T-cell (primary cell): ENCODE results near the gene FCHO1. TPM values are rescaled to one million over a fixed set of nuclear protein-coding genes. Genes with fewer than 3 reads are reported as not detected.

Experiments
- ATAC-seq, 4 experiments: fragments of 200-7000 bp in 3 of 4; fragments of 150-1000 bp in 1 of 4; cut with Tn5 transposase; replicated peaks in 1 of 4; 1 replicate in 3 of 4; 2 replicates in 1 of 4; pipeline ENCODE4 v1.10.0; 2021; ENCODE audit warnings: moderate library complexity in 3 of 4, mild to moderate bottlenecking in 2 of 4, moderate number of reproducible peaks in 1 of 4
- CTCF ChIA-PET, 2 donors: fragments of 300-600 bp; sonication (Branson Sonifier 250); formaldehyde crosslinking; loops; one replicate each; lab custom pipeline; 2022; ENCODE audit warnings: antibody characterized with exemption in 2 of 2; lab: Charles Lee
- POLR2A ChIA-PET, 2 donors: fragments of 300-600 bp; sonication (Branson Sonifier 250); formaldehyde crosslinking; loops; one replicate each; lab custom pipeline; 2022; ENCODE audit warnings: antibody characterized with exemption in 2 of 2; lab: Charles Lee
- DNase-seq, 35 experiments: peaks; one replicate each; pipeline versions ENCODE4 v3.0.0 to v3.0.0-alpha.2; 2013 to 2023
- H3K27ac ChIP-seq: one replicate; pipeline ENCODE4 v1.5.1; 2013; ENCODE audit warnings: low read length
- H3K27me3 ChIP-seq, 2 experiments: replicated peaks in 1 of 2; 1 replicate in 1 of 2; 2 replicates in 1 of 2; pipeline versions ENCODE4 v1.6.1 to v1.7.0; 2013; ENCODE audit warnings: low read length in 1 of 2, mixed read lengths in 1 of 2; ENCODE audit not compliant: control insufficient read depth in 2 of 2, insufficient read depth in 2 of 2; ENCODE audit errors: extremely low read depth in 1 of 2
- H3K36me3 ChIP-seq, 2 donors: 1 replicate in 1 of 2; 2 replicates in 1 of 2; pipeline versions ENCODE4 v1.6.1 to v1.7.0; 2013; ENCODE audit warnings: low read length in 1 of 2; ENCODE audit not compliant: control insufficient read depth in 2 of 2, insufficient read depth in 1 of 2; ENCODE audit errors: extremely low read depth in 1 of 2
- H3K4me1 ChIP-seq, 2 experiments: 1 replicate in 1 of 2; 2 replicates in 1 of 2; pipeline versions ENCODE4 v1.6.1 to v1.7.0; 2013; ENCODE audit warnings: low read length in 2 of 2, mixed read lengths in 1 of 2; ENCODE audit not compliant: insufficient read depth in 2 of 2, control insufficient read depth in 1 of 2; ENCODE audit errors: extremely low read depth in 1 of 2
- H3K4me3 ChIP-seq, 2 donors: 1 replicate in 1 of 2; 2 replicates in 1 of 2; pipeline versions ENCODE4 v1.5.1 to v1.7.0; 2013; ENCODE audit warnings: mild to moderate bottlenecking in 2 of 2, low read length in 1 of 2, moderate library complexity in 1 of 2; ENCODE audit not compliant: control insufficient read depth in 1 of 2; ENCODE audit errors: extremely low read depth in 1 of 2
- H3K9me3 ChIP-seq: 2 replicates; pipeline ENCODE4 v1.7.0; 2013
- H3K27ac Mint-ChIP-seq, 2 donors: one replicate each; pipeline ENCODE4 v1.8.0; 2020 to 2021; ENCODE audit warnings: mild to moderate bottlenecking in 2 of 2, mixed read lengths in 2 of 2
- H3K27me3 Mint-ChIP-seq, 2 donors: one replicate each; pipeline ENCODE4 v1.8.0; 2021 to 2022; ENCODE audit warnings: mixed read lengths in 2 of 2
- H3K36me3 Mint-ChIP-seq: one replicate; pipeline ENCODE4 v1.8.0; 2021; ENCODE audit warnings: mixed read lengths
- H3K4me1 Mint-ChIP-seq, 3 donors: one replicate each; pipeline ENCODE4 v1.8.0; 2020 to 2022; ENCODE audit warnings: mixed read lengths in 3 of 3, mild to moderate bottlenecking in 1 of 3
- H3K4me3 Mint-ChIP-seq, 3 donors: one replicate each; pipeline ENCODE4 v1.8.0; 2020 to 2022; ENCODE audit warnings: mild to moderate bottlenecking in 3 of 3, mixed read lengths in 3 of 3, moderate library complexity in 3 of 3
- H3K9me3 Mint-ChIP-seq, 3 donors: one replicate each; pipeline ENCODE4 v1.8.0; 2020 to 2022; ENCODE audit warnings: mixed read lengths in 3 of 3
- WGBS: methylation state at CpG from one replicate; pipeline ENCODE4 v1.1.5; 2013; ENCODE audit warnings: missing lambda C conversion rate; ENCODE audit not compliant: insufficient coverage; 5-methylcytosine and 5-hydroxymethylcytosine counted together
- total RNA-seq, 35 experiments: library from RNA in 6 of 35; stranded (reverse) in 6 of 35; fragments of 120-200 nt in 1 of 35; gene quantifications; one replicate each; pipeline versions ENCODE4 v1.2.1 to v1.2.4 and lab custom pipeline; 2013 to 2026

FCHO1 gene
- total RNA-seq, 5 donors from 2014 or later (not counting 1 experiment from before 2014, with no cell fraction given), result 63.0 to 129 (median 118) TPM

DNA sequence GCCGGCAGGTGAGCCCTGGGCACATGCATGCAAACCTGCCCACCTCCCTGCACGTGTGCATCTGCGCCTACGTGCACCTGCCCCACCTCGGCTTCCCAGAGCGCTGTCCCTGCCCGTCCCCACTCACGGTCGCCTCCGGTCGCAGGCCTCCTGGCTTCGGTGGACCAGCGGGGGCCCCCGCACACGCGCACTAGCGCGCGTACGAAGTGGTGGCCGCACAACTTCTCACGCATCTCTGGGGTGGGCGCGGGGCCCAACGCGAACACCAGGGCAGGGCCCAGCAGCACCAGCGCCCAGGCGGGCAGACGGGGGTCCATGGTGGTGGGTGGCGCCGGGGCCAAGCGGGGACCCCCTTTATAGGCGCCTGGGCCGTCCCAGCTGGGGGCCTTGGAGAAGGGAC, 69.9 kb downstream of the FCHO1 start, which contains the start of gene INSL3:
Gene INSL3, minus strand, starts transcription at position 330 of the 400 bp plus-strand sequence. Its CDS starts 13 bp downstream, at position 317.
- Mint-ChIP-seq H3K27me3 (no peaks in the 10 kb centered on the region), H3K4me3 (no peak within 1 kb of the TSS), H3K36me3 (no peaks in the 10 kb centered on the region), H3K4me1 (no peaks in the 10 kb centered on the region), H3K27ac (no peak within 1 kb of the TSS), H3K9me3 (no peaks in the 10 kb centered on the region)
- no peak for DNase-seq
- H3K9me3 ChIP-seq, result no peaks in the 10 kb centered on the region
- ChIA-PET CTCF (no interaction called here), POLR2A (no interaction called here)
- peaks cover 13 to 14% of the 10 kb centered on the region in 2 donors for H3K36me3 ChIP-seq
- no peaks in the 10 kb centered on the region for H3K27me3 ChIP-seq
- H3K4me1 ChIP-seq, result no peaks in the 10 kb centered on the region
- H3K4me3 ChIP-seq, result no peak within 1 kb of the TSS
- 89% methylated on average over 28 of the region's 34 CpGs for WGBS
- H3K27ac ChIP-seq, result no peak within 1 kb of the TSS
- no peak for ATAC-seq

DNA sequence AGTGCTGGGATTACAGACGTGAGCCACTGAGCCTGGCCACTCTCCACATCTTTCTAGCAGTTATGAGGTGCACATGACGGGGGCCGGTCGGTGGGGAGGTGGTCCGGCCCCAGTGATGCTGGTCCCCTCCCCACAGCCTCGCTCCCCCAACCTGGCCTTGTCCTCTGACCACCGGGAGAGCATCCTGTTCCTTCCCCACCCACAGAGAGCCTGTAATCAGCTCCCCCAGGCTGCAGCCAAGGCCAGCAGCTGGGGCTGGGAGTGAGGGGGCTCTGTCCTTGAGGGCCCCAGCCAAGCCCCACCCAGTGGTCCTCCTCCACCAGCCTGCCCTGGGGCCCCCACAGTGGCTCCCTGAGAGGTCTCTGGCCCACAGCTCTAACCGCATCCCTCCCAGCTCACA, 73.1 kb downstream of the FCHO1 start:
- Histone ChIP-seq H3K9me3 (no peaks in the 10 kb centered on the region), H3K27me3 (no peaks in the 10 kb centered on the region), H3K4me1 (no peaks in the 10 kb centered on the region), H3K4me3 (no peak overlapping the region), H3K27ac (no peak overlapping the region), H3K36me3 (peaks cover 16 to 30% of the 10 kb centered on the region in 2 donors)
- Mint-ChIP-seq H3K36me3 (peaks cover 10% of the 10 kb centered on the region), H3K9me3 (no peaks in the 10 kb centered on the region), H3K27me3 (no peaks in the 10 kb centered on the region), H3K4me1 (peaks cover 1 to 7% (median 1%) of the 10 kb centered on the region in 3 donors), H3K27ac (peak overlapping the region; percentile 46 to 64), H3K4me3 (no peak overlapping the region)
- WGBS, result 67% methylated on average over 2 of the region's 8 CpGs
- DNase-seq (no peak), ATAC-seq (peak in 1 of 4 experiments; percentile 35)
- POLR2A ChIA-PET, result no interaction called here
- CTCF ChIA-PET, result no interaction called here

DNA sequence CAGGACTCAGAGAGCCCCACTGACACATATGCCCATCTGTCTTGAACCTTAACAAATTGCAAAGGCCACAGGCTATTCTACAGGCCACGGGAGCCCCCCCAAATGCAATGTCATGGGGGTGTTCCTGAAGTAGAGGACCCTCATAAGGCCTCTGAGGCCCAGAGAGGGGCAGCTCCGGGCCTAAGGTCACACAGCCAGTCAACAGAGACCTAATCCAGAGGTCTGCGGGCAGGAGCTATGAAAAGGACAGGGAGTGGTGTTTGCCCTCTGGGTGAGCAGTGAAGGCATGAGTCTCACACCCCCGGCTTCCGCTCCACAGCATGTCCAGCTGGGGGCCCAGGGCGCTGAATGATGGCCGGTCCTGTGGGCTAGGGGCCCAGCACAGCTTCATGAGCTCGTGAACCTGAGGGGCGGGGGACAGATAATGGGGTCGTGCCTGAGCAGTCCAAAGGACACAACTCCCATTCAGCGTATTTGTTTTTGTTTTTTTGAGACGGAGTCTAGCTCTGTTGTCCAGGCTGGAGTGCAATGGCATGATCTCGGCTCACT, 75.3 kb downstream of the FCHO1 start:
- no peaks in the 10 kb centered on the region for H3K9me3 ChIP-seq
- peaks cover 24% of the 10 kb centered on the region for H3K36me3 Mint-ChIP-seq
- 96% methylated on average over 8 of the region's 13 CpGs for WGBS
- H3K4me3 Mint-ChIP-seq, result no peak overlapping the region
- no peaks in the 10 kb centered on the region for H3K27me3 ChIP-seq
- H3K4me3 ChIP-seq, result no peak overlapping the region
- ChIA-PET CTCF (no interaction called here), POLR2A (no interaction called here)
- H3K27ac Mint-ChIP-seq, result no peak overlapping the region
- no peaks in the 10 kb centered on the region for H3K9me3 Mint-ChIP-seq
- H3K4me1 ChIP-seq, result peaks cover 0 to 2% of the 10 kb centered on the region in 2 experiments
- peaks cover 1 to 7% (median 1%) of the 10 kb centered on the region in 3 donors for H3K4me1 Mint-ChIP-seq
- no peak overlapping the region for H3K27ac ChIP-seq
- no peak for ATAC-seq
- H3K36me3 ChIP-seq, result peaks cover 19 to 50% of the 10 kb centered on the region in 2 donors
- DNase-seq, result no peak
- no peaks in the 10 kb centered on the region for H3K27me3 Mint-ChIP-seq

DNA sequence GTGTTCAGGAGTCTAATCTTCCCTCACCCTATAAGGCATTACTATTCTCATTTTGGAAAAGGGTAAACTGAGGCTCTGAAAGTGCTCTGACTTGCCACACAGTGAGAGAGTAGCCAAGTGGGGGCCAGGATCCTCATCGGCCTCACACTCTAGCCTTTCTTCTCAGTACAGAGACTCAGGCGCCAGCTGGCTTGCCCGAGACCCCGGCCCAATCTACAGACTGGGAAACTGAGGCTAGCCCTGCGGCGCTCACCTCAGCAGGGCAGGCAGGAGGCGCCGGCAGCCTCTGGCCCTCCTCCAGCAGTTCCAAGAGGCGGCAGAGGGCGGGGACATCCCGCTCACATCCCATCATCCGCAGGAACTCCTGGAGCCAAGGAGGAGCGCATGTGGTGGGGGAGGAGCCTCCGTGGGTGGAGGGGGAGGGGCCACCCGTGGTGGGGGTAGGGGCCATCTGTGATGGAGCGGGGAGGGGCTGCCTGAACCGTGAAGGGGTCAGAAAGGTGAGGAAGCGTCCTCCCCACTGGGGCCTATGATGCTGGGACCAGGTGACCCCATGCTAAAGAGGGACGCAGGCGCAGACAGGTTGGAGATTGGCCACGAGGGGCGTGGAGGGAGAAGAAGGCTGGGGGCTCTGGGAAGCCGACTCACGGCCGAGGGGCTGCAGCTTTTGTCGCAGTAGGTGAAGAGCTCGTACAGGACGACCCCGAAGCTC, 78.7 kb downstream of the FCHO1 start:
- Mint-ChIP-seq H3K9me3 (no peaks in the 10 kb centered on the region), H3K36me3 (peaks cover 46% of the 10 kb centered on the region), H3K4me1 (peaks cover 1 to 8% (median 3%) of the 10 kb centered on the region in 3 donors), H3K27ac (no peak overlapping the region), H3K27me3 (no peaks in the 10 kb centered on the region), H3K4me3 (no peak overlapping the region)
- DNase-seq (no peak), ATAC-seq (no peak)
- Histone ChIP-seq H3K4me3 (no peak overlapping the region), H3K4me1 (peaks cover 0 to 13% of the 10 kb centered on the region in 2 experiments), H3K36me3 (peaks cover 34 to 80% of the 10 kb centered on the region in 2 donors), H3K9me3 (no peaks in the 10 kb centered on the region), H3K27me3 (no peaks in the 10 kb centered on the region), H3K27ac (no peak overlapping the region)
- WGBS, result 91% methylated on average over 20 of the region's 29 CpGs
- ChIA-PET POLR2A (interaction anchor here (0.6 kb wide), 2 partner anchors 105 to 395 kb away, joined by 3 read pairs; no protein-coding TSS in a partner anchor), CTCF (interaction anchor here in 1 of 2 donors (0.9 kb wide), 1 partner anchor 25 kb away, joined by 4 read pairs; no protein-coding TSS in a partner anchor)

DNA sequence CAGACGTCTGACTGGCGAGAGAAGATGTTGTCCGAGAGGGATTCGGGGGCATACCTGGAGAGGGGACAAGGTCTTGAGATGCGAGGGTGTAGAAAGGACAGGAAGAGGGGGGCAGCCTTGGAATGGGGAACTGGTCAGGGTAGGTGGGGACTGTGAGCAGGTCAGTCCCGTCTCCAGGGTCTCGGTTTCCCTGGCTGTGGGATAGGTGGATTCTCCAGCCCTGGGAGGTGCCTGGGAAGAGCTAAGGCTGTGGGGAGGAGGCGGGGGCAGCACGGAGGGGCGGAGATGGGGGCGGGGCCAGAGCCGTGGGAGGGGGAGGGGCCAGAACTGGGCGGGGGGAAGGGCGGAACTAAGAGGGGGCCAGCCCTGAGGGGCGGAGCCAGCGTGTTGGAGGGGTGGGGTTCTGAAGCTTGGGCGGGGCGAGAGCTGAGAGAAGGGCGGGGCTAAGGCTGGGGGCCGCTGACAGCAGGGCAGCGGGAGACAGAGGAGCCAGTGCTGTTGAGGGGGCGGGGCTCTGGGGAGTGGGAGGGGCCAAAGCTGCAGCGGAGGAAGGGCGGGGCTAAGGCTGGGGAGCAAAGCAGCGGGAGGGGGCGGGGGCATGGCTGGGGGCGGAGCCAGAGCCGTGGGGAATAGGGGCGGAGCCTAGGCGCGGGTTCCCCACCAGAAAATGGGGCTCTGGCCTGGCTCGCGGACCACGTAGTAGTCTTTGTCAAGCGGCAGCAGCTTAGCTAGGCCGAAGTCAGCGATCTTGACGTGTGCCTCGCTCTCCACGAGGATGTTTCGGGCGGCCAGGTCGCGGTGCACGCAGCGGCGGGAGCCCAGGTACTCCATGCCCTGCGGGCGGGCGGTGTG, 79.5 kb downstream of the FCHO1 start:
- Mint-ChIP-seq H3K27ac (no peak overlapping the region), H3K4me1 (peaks cover 8 to 16% (median 9%) of the 10 kb centered on the region in 3 donors), H3K9me3 (no peaks in the 10 kb centered on the region), H3K4me3 (no peak overlapping the region), H3K36me3 (peaks cover 54% of the 10 kb centered on the region), H3K27me3 (no peaks in the 10 kb centered on the region)
- H3K4me1 ChIP-seq, result peaks cover 0 to 18% of the 10 kb centered on the region in 2 experiments
- H3K36me3 ChIP-seq, result peaks cover 35 to 83% of the 10 kb centered on the region in 2 donors
- H3K9me3 ChIP-seq, result no peaks in the 10 kb centered on the region
- no peak overlapping the region for H3K4me3 ChIP-seq
- 95% methylated on average over 31 of the region's 50 CpGs for WGBS
- peak in 31 of 35 experiments; percentile 24 to 64 (median 47) for DNase-seq
- CTCF ChIA-PET, result interaction anchor here in 1 of 2 donors (0.9 kb wide), 1 partner anchor 29 kb away, joined by 3 read pairs; the partner anchor contains the start of gene RPL18A
- POLR2A ChIA-PET, result no interaction called here
- ATAC-seq, result peak; percentile 30 to 75 (median 35)
- no peaks in the 10 kb centered on the region for H3K27me3 ChIP-seq
- H3K27ac ChIP-seq, result no peak overlapping the region

DNA sequence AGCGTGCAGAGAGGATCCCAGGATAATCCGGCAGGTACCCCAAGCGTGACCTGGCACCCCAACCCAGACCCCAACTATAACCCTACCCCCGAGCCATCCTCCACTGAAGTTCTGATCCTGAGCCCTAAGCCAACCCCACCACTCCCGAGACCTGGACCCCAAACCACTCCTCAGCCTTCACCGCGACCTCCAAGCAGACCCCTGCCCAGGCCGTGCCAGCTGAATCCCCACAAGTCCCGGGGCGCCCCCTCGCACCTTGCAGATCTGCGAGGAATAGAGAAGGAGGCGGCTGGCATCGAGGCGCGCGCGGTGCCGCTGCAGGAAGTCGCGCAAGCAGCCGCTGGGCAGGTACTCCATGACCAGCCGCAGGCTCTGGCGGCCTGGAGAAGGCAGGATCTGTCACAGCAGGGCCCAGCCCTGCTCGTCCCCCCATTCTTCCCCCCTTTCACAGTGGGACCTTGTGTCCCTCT, 80.2 kb downstream of the FCHO1 start:
- Histone ChIP-seq H3K4me3 (no peak overlapping the region), H3K4me1 (peaks cover 0 to 18% of the 10 kb centered on the region in 2 experiments), H3K27ac (no peak overlapping the region), H3K27me3 (no peaks in the 10 kb centered on the region), H3K9me3 (no peaks in the 10 kb centered on the region), H3K36me3 (peaks cover 35 to 84% of the 10 kb centered on the region in 2 donors)
- CTCF ChIA-PET, result interaction anchor here in 1 of 2 donors (0.9 kb wide), 1 partner anchor 28 kb away, joined by 3 read pairs; the partner anchor contains the start of gene RPL18A
- H3K4me3 Mint-ChIP-seq, result no peak overlapping the region
- H3K27ac Mint-ChIP-seq, result peak overlapping the region in 1 of 2 donors; percentile 43
- ATAC-seq (peak in 1 of 4 experiments; percentile 9), DNase-seq (no peak)
- peaks cover 13 to 22% (median 13%) of the 10 kb centered on the region in 3 donors for H3K4me1 Mint-ChIP-seq
- 99% methylated on average over 14 of the region's 25 CpGs for WGBS
- H3K9me3 Mint-ChIP-seq, result no peaks in the 10 kb centered on the region
- peaks cover 58% of the 10 kb centered on the region for H3K36me3 Mint-ChIP-seq
- POLR2A ChIA-PET, result no interaction called here
- H3K27me3 Mint-ChIP-seq, result no peaks in the 10 kb centered on the region
